Measurements from ENCODE around the gene GAD2.

GAD2 gene

DNA sequence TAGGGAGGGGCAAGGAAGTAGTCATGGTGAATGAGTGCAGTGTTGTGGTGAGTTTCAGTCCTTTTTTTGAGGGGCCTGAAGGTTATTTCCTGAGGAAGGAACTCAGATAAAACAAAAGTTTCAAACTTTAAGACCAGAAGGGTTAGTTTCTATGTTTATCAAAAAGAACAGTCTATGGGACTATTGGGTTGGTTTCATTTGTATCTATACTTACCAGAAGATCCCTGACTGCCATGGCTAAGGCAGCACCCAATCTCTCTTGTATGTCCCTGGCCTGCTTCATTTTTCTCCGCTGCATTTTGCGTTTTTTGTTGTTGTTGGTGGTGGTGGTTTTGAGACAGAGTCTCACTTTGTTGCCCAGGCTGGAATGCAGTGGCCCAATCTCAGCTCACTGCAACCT is 19.3 kb upstream of the GAD2 start:
- TF ChIP-seq ZFP30 (CRISPR knock-in tag; IDR thresholded peaks at IDR 0.05) = no peak
- TF ChIP-seq, protein P1, sequence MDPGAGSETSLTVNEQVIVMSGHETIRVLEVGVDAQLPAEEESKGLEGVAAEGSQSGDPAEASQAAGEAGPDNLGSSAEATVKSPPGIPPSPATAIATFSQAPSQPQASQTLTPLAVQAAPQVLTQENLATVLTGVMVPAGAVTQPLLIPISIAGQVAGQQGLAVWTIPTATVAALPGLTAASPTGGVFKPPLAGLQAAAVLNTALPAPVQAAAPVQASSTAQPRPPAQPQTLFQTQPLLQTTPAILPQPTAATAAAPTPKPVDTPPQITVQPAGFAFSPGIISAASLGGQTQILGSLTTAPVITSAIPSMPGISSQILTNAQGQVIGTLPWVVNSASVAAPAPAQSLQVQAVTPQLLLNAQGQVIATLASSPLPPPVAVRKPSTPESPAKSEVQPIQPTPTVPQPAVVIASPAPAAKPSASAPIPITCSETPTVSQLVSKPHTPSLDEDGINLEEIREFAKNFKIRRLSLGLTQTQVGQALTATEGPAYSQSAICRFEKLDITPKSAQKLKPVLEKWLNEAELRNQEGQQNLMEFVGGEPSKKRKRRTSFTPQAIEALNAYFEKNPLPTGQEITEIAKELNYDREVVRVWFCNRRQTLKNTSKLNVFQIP (CRISPR knock-in tag; IDR thresholded peaks at IDR 0.05; ENCODE audit: borderline replicate concordance, low read depth) = no peak
- TF ChIP-seq RARB (CRISPR knock-in tag; IDR thresholded peaks at IDR 0.05) = no peak
- no peak for TF ChIP-seq OSR1 (CRISPR knock-in tag; IDR thresholded peaks at IDR 0.05)
- TF ChIP-seq SNAI2 (CRISPR knock-in tag; IDR thresholded peaks at IDR 0.05) = no peak
- no peak for TF ChIP-seq ESRRG (CRISPR knock-in tag; IDR thresholded peaks at IDR 0.05)
- TF ChIP-seq CSDC2 (CRISPR knock-in tag; IDR thresholded peaks at IDR 0.05) = no peak
- no peak for ATAC-seq

DNA sequence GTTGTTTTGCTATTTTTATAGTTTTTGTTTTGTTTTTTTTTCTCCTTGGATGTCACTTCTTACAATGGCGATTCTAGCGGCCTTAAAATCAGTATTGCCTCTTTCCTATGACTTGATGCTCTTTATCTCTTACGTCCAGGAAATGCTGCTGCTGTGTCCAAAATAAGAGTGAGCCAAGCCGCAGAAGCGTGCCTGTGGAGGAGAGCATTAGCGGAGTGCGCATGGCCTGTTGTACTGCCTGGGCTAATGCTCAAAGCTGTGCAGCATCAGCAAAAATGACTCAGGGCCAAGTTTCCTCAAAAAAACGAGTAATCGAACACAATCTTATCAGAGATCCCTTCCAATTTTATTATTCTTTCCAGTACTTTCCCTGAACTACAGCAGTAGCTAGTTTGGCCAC is 18.5 kb upstream of the GAD2 start:
- no peak for ATAC-seq
- no peak for TF ChIP-seq ARNTL (CRISPR knock-in tag; IDR thresholded peaks at IDR 0.05; ENCODE audit: borderline replicate concordance, low read depth)
- TF ChIP-seq GLIS3 (CRISPR knock-in tag; IDR thresholded peaks at IDR 0.05) = no peak
- TF ChIP-seq RARB (CRISPR knock-in tag; IDR thresholded peaks at IDR 0.05) = no peak
- TF ChIP-seq, protein P1 (CRISPR knock-in tag; IDR thresholded peaks at IDR 0.05; ENCODE audit: borderline replicate concordance, low read depth) = no peak
- no peak for TF ChIP-seq SNAI2 (CRISPR knock-in tag; IDR thresholded peaks at IDR 0.05)
- no peak for TF ChIP-seq ZC3H10 (CRISPR knock-in tag; IDR thresholded peaks at IDR 0.05)
- TF ChIP-seq ZNF565 (CRISPR knock-in tag; conservative IDR thresholded peaks at IDR 0.05; ENCODE audit: low read depth) = no peak
- TF ChIP-seq, protein P2, sequence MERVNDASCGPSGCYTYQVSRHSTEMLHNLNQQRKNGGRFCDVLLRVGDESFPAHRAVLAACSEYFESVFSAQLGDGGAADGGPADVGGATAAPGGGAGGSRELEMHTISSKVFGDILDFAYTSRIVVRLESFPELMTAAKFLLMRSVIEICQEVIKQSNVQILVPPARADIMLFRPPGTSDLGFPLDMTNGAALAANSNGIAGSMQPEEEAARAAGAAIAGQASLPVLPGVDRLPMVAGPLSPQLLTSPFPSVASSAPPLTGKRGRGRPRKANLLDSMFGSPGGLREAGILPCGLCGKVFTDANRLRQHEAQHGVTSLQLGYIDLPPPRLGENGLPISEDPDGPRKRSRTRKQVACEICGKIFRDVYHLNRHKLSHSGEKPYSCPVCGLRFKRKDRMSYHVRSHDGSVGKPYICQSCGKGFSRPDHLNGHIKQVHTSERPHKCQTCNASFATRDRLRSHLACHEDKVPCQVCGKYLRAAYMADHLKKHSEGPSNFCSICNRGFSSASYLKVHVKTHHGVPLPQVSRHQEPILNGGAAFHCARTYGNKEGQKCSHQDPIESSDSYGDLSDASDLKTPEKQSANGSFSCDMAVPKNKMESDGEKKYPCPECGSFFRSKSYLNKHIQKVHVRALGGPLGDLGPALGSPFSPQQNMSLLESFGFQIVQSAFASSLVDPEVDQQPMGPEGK (CRISPR knock-in tag; IDR thresholded peaks at IDR 0.05; ENCODE audit: borderline replicate concordance) = no peak
- no peak for TF ChIP-seq CSDC2 (CRISPR knock-in tag; IDR thresholded peaks at IDR 0.05)

DNA sequence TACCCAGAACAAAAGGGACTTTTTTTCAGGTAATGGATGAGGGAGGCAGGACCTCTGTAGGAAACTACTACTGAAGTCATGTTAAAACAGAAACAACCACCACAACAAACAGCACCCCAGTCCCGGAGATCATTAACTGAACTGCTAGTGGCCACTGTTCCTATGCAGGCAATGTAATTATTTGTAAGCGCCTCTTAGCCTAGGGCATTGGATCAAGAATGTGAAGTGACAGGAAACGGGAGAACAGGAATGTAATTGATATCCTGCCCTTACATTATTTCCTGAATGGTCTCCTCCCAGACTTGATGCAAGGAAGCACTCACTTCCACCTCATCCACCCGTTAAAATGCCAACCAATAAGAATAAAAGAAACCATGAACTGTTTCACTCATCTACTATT is 16.7 kb upstream of the GAD2 start:
- TF ChIP-seq, protein P3, sequence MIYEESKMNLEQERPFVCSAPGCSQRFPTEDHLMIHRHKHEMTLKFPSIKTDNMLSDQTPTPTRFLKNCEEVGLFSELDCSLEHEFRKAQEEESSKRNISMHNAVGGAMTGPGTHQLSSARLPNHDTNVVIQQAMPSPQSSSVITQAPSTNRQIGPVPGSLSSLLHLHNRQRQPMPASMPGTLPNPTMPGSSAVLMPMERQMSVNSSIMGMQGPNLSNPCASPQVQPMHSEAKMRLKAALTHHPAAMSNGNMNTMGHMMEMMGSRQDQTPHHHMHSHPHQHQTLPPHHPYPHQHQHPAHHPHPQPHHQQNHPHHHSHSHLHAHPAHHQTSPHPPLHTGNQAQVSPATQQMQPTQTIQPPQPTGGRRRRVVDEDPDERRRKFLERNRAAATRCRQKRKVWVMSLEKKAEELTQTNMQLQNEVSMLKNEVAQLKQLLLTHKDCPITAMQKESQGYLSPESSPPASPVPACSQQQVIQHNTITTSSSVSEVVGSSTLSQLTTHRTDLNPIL (CRISPR knock-in tag; IDR thresholded peaks at IDR 0.05; ENCODE audit: low read depth) = no peak
- no peak for TF ChIP-seq ZNF565 (CRISPR knock-in tag; conservative IDR thresholded peaks at IDR 0.05; ENCODE audit: low read depth)
- no peak for TF ChIP-seq ZC3H10 (CRISPR knock-in tag; IDR thresholded peaks at IDR 0.05)
- no peak for TF ChIP-seq BACH2 (CRISPR knock-in tag; IDR thresholded peaks at IDR 0.05; ENCODE audit: borderline replicate concordance)
- no peak for TF ChIP-seq GLIS3 (CRISPR knock-in tag; IDR thresholded peaks at IDR 0.05)
- TF ChIP-seq ZFP3 (CRISPR knock-in tag; IDR thresholded peaks at IDR 0.05) = no peak
- no peak for TF ChIP-seq TCF4 (CRISPR knock-in tag; IDR thresholded peaks at IDR 0.05; ENCODE audit: borderline replicate concordance)
- TF ChIP-seq, protein P2 (CRISPR knock-in tag; IDR thresholded peaks at IDR 0.05; ENCODE audit: borderline replicate concordance) = no peak
- TF ChIP-seq, protein P4, sequence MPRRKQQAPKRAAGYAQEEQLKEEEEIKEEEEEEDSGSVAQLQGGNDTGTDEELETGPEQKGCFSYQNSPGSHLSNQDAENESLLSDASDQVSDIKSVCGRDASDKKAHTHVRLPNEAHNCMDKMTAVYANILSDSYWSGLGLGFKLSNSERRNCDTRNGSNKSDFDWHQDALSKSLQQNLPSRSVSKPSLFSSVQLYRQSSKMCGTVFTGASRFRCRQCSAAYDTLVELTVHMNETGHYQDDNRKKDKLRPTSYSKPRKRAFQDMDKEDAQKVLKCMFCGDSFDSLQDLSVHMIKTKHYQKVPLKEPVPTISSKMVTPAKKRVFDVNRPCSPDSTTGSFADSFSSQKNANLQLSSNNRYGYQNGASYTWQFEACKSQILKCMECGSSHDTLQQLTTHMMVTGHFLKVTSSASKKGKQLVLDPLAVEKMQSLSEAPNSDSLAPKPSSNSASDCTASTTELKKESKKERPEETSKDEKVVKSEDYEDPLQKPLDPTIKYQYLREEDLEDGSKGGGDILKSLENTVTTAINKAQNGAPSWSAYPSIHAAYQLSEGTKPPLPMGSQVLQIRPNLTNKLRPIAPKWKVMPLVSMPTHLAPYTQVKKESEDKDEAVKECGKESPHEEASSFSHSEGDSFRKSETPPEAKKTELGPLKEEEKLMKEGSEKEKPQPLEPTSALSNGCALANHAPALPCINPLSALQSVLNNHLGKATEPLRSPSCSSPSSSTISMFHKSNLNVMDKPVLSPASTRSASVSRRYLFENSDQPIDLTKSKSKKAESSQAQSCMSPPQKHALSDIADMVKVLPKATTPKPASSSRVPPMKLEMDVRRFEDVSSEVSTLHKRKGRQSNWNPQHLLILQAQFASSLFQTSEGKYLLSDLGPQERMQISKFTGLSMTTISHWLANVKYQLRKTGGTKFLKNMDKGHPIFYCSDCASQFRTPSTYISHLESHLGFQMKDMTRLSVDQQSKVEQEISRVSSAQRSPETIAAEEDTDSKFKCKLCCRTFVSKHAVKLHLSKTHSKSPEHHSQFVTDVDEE (CRISPR knock-in tag; IDR thresholded peaks at IDR 0.05) = no peak
- no peak for TF ChIP-seq OSR1 (CRISPR knock-in tag; IDR thresholded peaks at IDR 0.05)
- TF ChIP-seq RARB (CRISPR knock-in tag; IDR thresholded peaks at IDR 0.05) = no peak
- no peak for TF ChIP-seq ZNF8 (CRISPR knock-in tag; IDR thresholded peaks at IDR 0.05)
- no peak for TF ChIP-seq ARNTL (CRISPR knock-in tag; IDR thresholded peaks at IDR 0.05; ENCODE audit: borderline replicate concordance, low read depth)
- TF ChIP-seq, protein P1 (CRISPR knock-in tag; IDR thresholded peaks at IDR 0.05; ENCODE audit: borderline replicate concordance, low read depth) = no peak
- TF ChIP-seq ZFP30 (CRISPR knock-in tag; IDR thresholded peaks at IDR 0.05) = no peak
- ATAC-seq = no peak

Measured in SK-N-SH treated with all-trans-retinoic acid at 6 μM for 48 hours (cell line).